ENCODE data around the gene SLCO1B3.

SLCO1B3 gene

GRCh38 chr12:20808521-20808920, 2.0 kb upstream of the SLCO1B3 start:
- H3K79me2 ChIP-seq (ENCODE audit: control insufficient read depth, low read length) = no peaks in the 10 kb centered on the region
- H3K27ac ChIP-seq (ENCODE audit: low read depth, low read length) = no peak overlapping the region
- H3K4me3 ChIP-seq (ENCODE audit: low read length) = no peak overlapping the region
- no peaks in the 10 kb centered on the region for H4K20me1 ChIP-seq (ENCODE audit: control insufficient read depth, insufficient read depth, low read depth, low read length)
- TF ChIP-seq EZH2phosphoT487 (IDR thresholded peaks at IDR 0.05; ENCODE audit: borderline replicate concordance, low read length) = no peak
- no peak for TF ChIP-seq CTCF (IDR thresholded peaks at IDR 0.05; ENCODE audit: low read depth, low read length, poor library complexity, severe bottlenecking)
- H3K9me2 ChIP-seq (replicated peaks; ENCODE audit: control insufficient read depth, low read length) = no peaks in the 10 kb centered on the region
- H3K36me3 ChIP-seq (ENCODE audit: control insufficient read depth, low read length) = no peaks in the 10 kb centered on the region
- H3K9me3 ChIP-seq (ENCODE audit: control insufficient read depth, insufficient read depth, low read length) = no peaks in the 10 kb centered on the region; the same call in 1 of the 2 replicates
- no peaks in the 10 kb centered on the region for H3F3A ChIP-seq (ENCODE audit: control insufficient read depth, insufficient read depth)
- H3K4me2 ChIP-seq (ENCODE audit: low read length) = no peak overlapping the region
- H3K27me3 ChIP-seq (ENCODE audit: control insufficient read depth, low read length) = no peaks in the 10 kb centered on the region
- no peaks in the 10 kb centered on the region for H3K4me1 ChIP-seq (ENCODE audit: control insufficient read depth, low read length)

GRCh38 chr12:20815574-20815973, 5.1 kb downstream of the SLCO1B3 start:
- Histone ChIP-seq H3K36me3 (ENCODE audit: control insufficient read depth, low read length) (no peaks in the 10 kb centered on the region), H3K27ac (ENCODE audit: low read depth, low read length) (no peak overlapping the region), H4K20me1 (ENCODE audit: control insufficient read depth, insufficient read depth, low read depth, low read length) (no peaks in the 10 kb centered on the region), H3K79me2 (ENCODE audit: control insufficient read depth, low read length) (no peaks in the 10 kb centered on the region), H3K9me3 (ENCODE audit: control insufficient read depth, insufficient read depth, low read length) (no peaks in the 10 kb centered on the region), H3K4me2 (ENCODE audit: low read length) (no peak overlapping the region), H3F3A (ENCODE audit: control insufficient read depth, insufficient read depth) (no peaks in the 10 kb centered on the region), H3K27me3 (ENCODE audit: control insufficient read depth, low read length) (no peaks in the 10 kb centered on the region), H3K9me2 (replicated peaks; ENCODE audit: control insufficient read depth, low read length) (no peaks in the 10 kb centered on the region), H3K4me1 (ENCODE audit: control insufficient read depth, low read length) (no peaks in the 10 kb centered on the region), H3K4me3 (ENCODE audit: low read length) (no peak overlapping the region)
- TF ChIP-seq CTCF (IDR thresholded peaks at IDR 0.05; ENCODE audit: low read depth, low read length, poor library complexity, severe bottlenecking) (no peak), EZH2phosphoT487 (IDR thresholded peaks at IDR 0.05; ENCODE audit: borderline replicate concordance, low read length) (no peak)

- TF ChIP-seq CTCF (IDR thresholded peaks at IDR 0.05; ENCODE audit: low read depth, low read length, poor library complexity, severe bottlenecking) (no peak), EZH2phosphoT487 (IDR thresholded peaks at IDR 0.05; ENCODE audit: borderline replicate concordance, low read length) (no peak)
- H3K9me3 ChIP-seq (ENCODE audit: control insufficient read depth, insufficient read depth, low read length) = no peaks in the 10 kb centered on the region
- no peaks in the 10 kb centered on the region for H3K4me1 ChIP-seq (ENCODE audit: control insufficient read depth, low read length)
- no peak overlapping the region for H3K4me2 ChIP-seq (ENCODE audit: low read length)
- no peaks in the 10 kb centered on the region for H3K36me3 ChIP-seq (ENCODE audit: control insufficient read depth, low read length)
- H4K20me1 ChIP-seq (ENCODE audit: control insufficient read depth, insufficient read depth, low read depth, low read length) = no peaks in the 10 kb centered on the region
- no peaks in the 10 kb centered on the region for H3K79me2 ChIP-seq (ENCODE audit: control insufficient read depth, low read length)
- no peaks in the 10 kb centered on the region for H3F3A ChIP-seq (ENCODE audit: control insufficient read depth, insufficient read depth)
- H3K9me2 ChIP-seq (replicated peaks; ENCODE audit: control insufficient read depth, low read length) = no peaks in the 10 kb centered on the region
- H3K27me3 ChIP-seq (ENCODE audit: control insufficient read depth, low read length) = no peaks in the 10 kb centered on the region
- H3K27ac ChIP-seq (ENCODE audit: low read depth, low read length) = no peak overlapping the region
- H3K4me3 ChIP-seq (ENCODE audit: low read length) = no peak overlapping the region
Measured at GRCh38 chr12:20822415-20822814, 11.9 kb downstream of the SLCO1B3 start.

GRCh38 chr12:20822925-20823324, 12.4 kb downstream of the SLCO1B3 start:
- Histone ChIP-seq H3K27me3 (ENCODE audit: control insufficient read depth, low read length) (no peaks in the 10 kb centered on the region), H4K20me1 (ENCODE audit: control insufficient read depth, insufficient read depth, low read depth, low read length) (no peaks in the 10 kb centered on the region), H3F3A (ENCODE audit: control insufficient read depth, insufficient read depth) (no peaks in the 10 kb centered on the region), H3K9me3 (ENCODE audit: control insufficient read depth, insufficient read depth, low read length) (no peaks in the 10 kb centered on the region), H3K4me2 (ENCODE audit: low read length) (no peak overlapping the region), H3K79me2 (ENCODE audit: control insufficient read depth, low read length) (no peaks in the 10 kb centered on the region), H3K4me1 (ENCODE audit: control insufficient read depth, low read length) (no peaks in the 10 kb centered on the region), H3K9me2 (replicated peaks; ENCODE audit: control insufficient read depth, low read length) (no peaks in the 10 kb centered on the region), H3K4me3 (ENCODE audit: low read length) (no peak overlapping the region), H3K27ac (ENCODE audit: low read depth, low read length) (no peak overlapping the region), H3K36me3 (ENCODE audit: control insufficient read depth, low read length) (no peaks in the 10 kb centered on the region)
- TF ChIP-seq CTCF (IDR thresholded peaks at IDR 0.05; ENCODE audit: low read depth, low read length, poor library complexity, severe bottlenecking) = no peak
- TF ChIP-seq EZH2phosphoT487 (IDR thresholded peaks at IDR 0.05; ENCODE audit: borderline replicate concordance, low read length) = no peak
